SK-N-SH treated with all-trans-retinoic acid at 6 μM for 48 hours (cell line): ENCODE results near the gene ERMARD.

ENCODE experiments used
- ATAC-seq: fragments of 200-7000 bp; cut with Tn5 transposase; 3 replicates; pipeline ENCODE4 v1.9.1; 2020; ENCODE audit warnings: mild to moderate bottlenecking, moderate library complexity
- ARNTL ChIP-seq: fragments of 450-650 bp; formaldehyde crosslinking; IDR thresholded peaks from 2 replicates; pipeline ENCODE4 v1.5.0; 2020; ENCODE audit warnings: low read depth, mild to moderate bottlenecking, moderate library complexity, borderline replicate concordance
- BACH2 ChIP-seq: fragments of 250-450 bp; sonication (Bioruptor Pico); IDR thresholded peaks from 2 replicates; pipeline ENCODE4 v1.9.0; 2021; ENCODE audit warnings: mild to moderate bottlenecking, borderline replicate concordance
- CREB5 ChIP-seq: fragments of 250-450 bp; sonication (Bioruptor Pico); IDR thresholded peaks from 2 replicates; pipeline ENCODE4 v1.5.1; 2020; ENCODE audit warnings: low read depth, mild to moderate bottlenecking, moderate library complexity
- CSDC2 ChIP-seq: fragments of 250-450 bp; sonication (Bioruptor Pico); IDR thresholded peaks from 2 replicates; pipeline ENCODE4 v1.5.0; 2020; ENCODE audit warnings: mild to moderate bottlenecking, moderate library complexity
- CSRNP3 ChIP-seq: fragments of 250-450 bp; sonication (Bioruptor Pico); IDR thresholded peaks from 2 replicates; pipeline ENCODE4 v1.5.1; 2021; ENCODE audit warnings: mild to moderate bottlenecking, moderate library complexity
- ESRRG ChIP-seq: fragments of 250-450 bp; sonication (Bioruptor Pico); IDR thresholded peaks from 2 replicates; pipeline ENCODE4 v1.6.1; 2021; ENCODE audit warnings: mild to moderate bottlenecking
- GLIS3 ChIP-seq: fragments of 250-450 bp; sonication (Bioruptor Pico); IDR thresholded peaks from 2 replicates; pipeline ENCODE4 v1.5.0; 2020; ENCODE audit warnings: mild to moderate bottlenecking, moderate library complexity
- ISL1 ChIP-seq: fragments of 250-450 bp; sonication (Bioruptor Pico); IDR thresholded peaks from 2 replicates; pipeline ENCODE4 v2.1.2; 2022; ENCODE audit warnings: mild to moderate bottlenecking, moderate library complexity
- PATZ1 ChIP-seq: fragments of 250-450 bp; sonication (Bioruptor Pico); IDR thresholded peaks from 2 replicates; pipeline ENCODE4 v1.8.0; 2020; ENCODE audit warnings: mild to moderate bottlenecking, moderate library complexity, borderline replicate concordance
- POU6F1 ChIP-seq: fragments of 250-450 bp; sonication (Bioruptor Pico); IDR thresholded peaks from 2 replicates; pipeline ENCODE4 v1.8.0; 2021; ENCODE audit warnings: low read depth, mild to moderate bottlenecking, moderate library complexity, borderline replicate concordance
- PPARA ChIP-seq: fragments of 250-450 bp; sonication (Bioruptor Pico); IDR thresholded peaks from 2 replicates; pipeline ENCODE4 v1.5.0; 2020; ENCODE audit warnings: mild to moderate bottlenecking, borderline replicate concordance
- RARB ChIP-seq: fragments of 250-450 bp; sonication (Bioruptor Pico); IDR thresholded peaks from 2 replicates; pipeline ENCODE4 v1.8.0; 2021; ENCODE audit warnings: mild to moderate bottlenecking, moderate library complexity
- SNAI2 ChIP-seq: fragments of 250-450 bp; sonication (Bioruptor Pico); IDR thresholded peaks from 2 replicates; pipeline ENCODE4 v1.5.0; 2020; ENCODE audit warnings: mild to moderate bottlenecking, moderate library complexity
- TCF4 ChIP-seq: fragments of 250-450 bp; sonication (Bioruptor Pico); IDR thresholded peaks from 2 replicates; pipeline ENCODE4 v1.8.0; 2021; ENCODE audit warnings: mild to moderate bottlenecking, moderate library complexity, borderline replicate concordance
- TOX ChIP-seq: fragments of 250-450 bp; sonication (Bioruptor Pico); IDR thresholded peaks from 2 replicates; pipeline ENCODE4 v1.8.0; 2021; ENCODE audit warnings: mild to moderate bottlenecking, moderate library complexity, borderline replicate concordance
- TSHZ2 ChIP-seq: fragments of 250-450 bp; sonication (Bioruptor Pico); IDR thresholded peaks from 2 replicates; pipeline ENCODE4 v1.5.0; 2020; ENCODE audit warnings: mild to moderate bottlenecking, moderate library complexity
- ZC3H10 ChIP-seq: fragments of 250-450 bp; sonication (Bioruptor Pico); IDR thresholded peaks from 2 replicates; pipeline ENCODE4 v1.5.1; 2021; ENCODE audit warnings: mild to moderate bottlenecking, moderate library complexity
- ZFP3 ChIP-seq: fragments of 250-450 bp; sonication (Bioruptor Pico); IDR thresholded peaks from 2 replicates; pipeline ENCODE4 v1.5.0; 2020; ENCODE audit warnings: mild to moderate bottlenecking, moderate library complexity
- ZFP30 ChIP-seq: fragments of 450-650 bp; formaldehyde crosslinking; IDR thresholded peaks from 2 replicates; pipeline ENCODE4 v1.5.0; 2022; ENCODE audit warnings: mild to moderate bottlenecking, moderate library complexity
- ZNF565 ChIP-seq: fragments of 450-650 bp; formaldehyde crosslinking; conservative IDR thresholded peaks from 2 replicates; pipeline ENCODE4 v1.5.0; 2020; ENCODE audit warnings: low read depth, mild to moderate bottlenecking, moderate library complexity
- ZNF70 ChIP-seq: fragments of 450-650 bp; formaldehyde crosslinking; IDR thresholded peaks from 2 replicates; pipeline ENCODE4 v1.5.0; 2020; ENCODE audit warnings: mild to moderate bottlenecking, moderate library complexity
- ZNF8 ChIP-seq: fragments of 450-650 bp; formaldehyde crosslinking; IDR thresholded peaks from 2 replicates; pipeline ENCODE4 v1.5.0; 2020; ENCODE audit warnings: mild to moderate bottlenecking, moderate library complexity

ERMARD gene

GRCh38 chr6:169726963-169727362 is 24.5 kb upstream of the ERMARD start:
- TF ChIP-seq ESRRG (CRISPR knock-in tag), result no peak
- no peak for TF ChIP-seq POU6F1
- TF ChIP-seq ZC3H10 (CRISPR knock-in tag), result no peak
- TF ChIP-seq ZFP3 (CRISPR knock-in tag), result no peak
- TF ChIP-seq CREB5 (CRISPR knock-in tag), result no peak
- TF ChIP-seq TSHZ2 (CRISPR knock-in tag), result no peak
- TF ChIP-seq SNAI2 (CRISPR knock-in tag), result no peak
- no peak for TF ChIP-seq PPARA
- TF ChIP-seq CSDC2 (CRISPR knock-in tag), result no peak
- no peak for TF ChIP-seq GLIS3 (CRISPR knock-in tag)
- TF ChIP-seq ISL1 (CRISPR knock-in tag), result no peak
- TF ChIP-seq ZNF8 (CRISPR knock-in tag), result no peak
- no peak for TF ChIP-seq ZFP30 (CRISPR knock-in tag)
- TF ChIP-seq ARNTL (CRISPR knock-in tag), result no peak
- TF ChIP-seq CSRNP3 (CRISPR knock-in tag), result no peak
- TF ChIP-seq TOX (CRISPR knock-in tag), result no peak
- no peak for TF ChIP-seq PATZ1 (CRISPR knock-in tag)
- TF ChIP-seq ZNF70 (CRISPR knock-in tag), result no peak
- TF ChIP-seq, all 23 proteins: peak for 0
- ATAC-seq, result no peak

- TF ChIP-seq RARB (CRISPR knock-in tag), result no peak
- TF ChIP-seq ZNF70 (CRISPR knock-in tag), result no peak
- TF ChIP-seq ZFP3 (CRISPR knock-in tag), result no peak
- no peak for TF ChIP-seq PPARA
- TF ChIP-seq CREB5 (CRISPR knock-in tag), result no peak
- no peak for TF ChIP-seq BACH2 (CRISPR knock-in tag)
- no peak for TF ChIP-seq TCF4
- no peak for TF ChIP-seq ZNF565 (CRISPR knock-in tag)
- TF ChIP-seq ZNF8 (CRISPR knock-in tag), result no peak
- TF ChIP-seq SNAI2 (CRISPR knock-in tag), result no peak
- no peak for TF ChIP-seq GLIS3 (CRISPR knock-in tag)
- TF ChIP-seq POU6F1, result no peak
- no peak for TF ChIP-seq ESRRG (CRISPR knock-in tag)
- TF ChIP-seq CSRNP3 (CRISPR knock-in tag), result no peak
- TF ChIP-seq ISL1 (CRISPR knock-in tag), result no peak
- no peak for TF ChIP-seq ARNTL (CRISPR knock-in tag)
- TF ChIP-seq PATZ1 (CRISPR knock-in tag), result no peak
- no peak for TF ChIP-seq ZFP30 (CRISPR knock-in tag)
- TF ChIP-seq ZC3H10 (CRISPR knock-in tag), result no peak
- no peak for ATAC-seq
Measured at GRCh38 chr6:169729961-169730360, 21.5 kb upstream of the ERMARD start.
